ELF-1 (cell line): ENCODE measurements around the gene ZC3H4.
"Not testable (repeated sequence)": the region's sequence is repeated elsewhere in the genome, so short reads cannot be mapped to it uniquely, and the experiment has no call there.

Source experiments
- DNase-seq: peaks from one replicate; pipeline ENCODE4 v3.0.0-alpha.2; 2016; ENCODE audit warnings: low read depth, low spot score

ZC3H4 gene

GRCh38 chr19:47084879-47085439, 28.6 kb downstream of the ZC3H4 start:
- no peak for DNase-seq

- DNase-seq: no peak
Measured at GRCh38 chr19:47082493-47082892, 31.1 kb downstream of the ZC3H4 start.

GRCh38 chr19:47081095-47081494, 32.5 kb downstream of the ZC3H4 start:
- peak; percentile 67 for DNase-seq

GRCh38 chr19:47078351-47078750, 35.2 kb downstream of the ZC3H4 start:
- DNase-seq: not testable (repeated sequence)

- no peak for DNase-seq
Measured at GRCh38 chr19:47075941-47076340, 37.6 kb downstream of the ZC3H4 start.

- DNase-seq: no peak
Measured at GRCh38 chr19:47075179-47075810, 38.3 kb downstream of the ZC3H4 start.

GRCh38 chr19:47074621-47075020, 39.0 kb downstream of the ZC3H4 start:
- DNase-seq: no peak

- DNase-seq: no peak
Measured at GRCh38 chr19:47073574-47073973, 40.0 kb downstream of the ZC3H4 start.

GRCh38 chr19:47072323-47072722, 41.3 kb downstream of the ZC3H4 start:
- DNase-seq: no peak

- no peak for DNase-seq
Measured at GRCh38 chr19:47071731-47072130, 41.8 kb downstream of the ZC3H4 start.

- no peak for DNase-seq
Measured at GRCh38 chr19:47070756-47071155, 42.8 kb downstream of the ZC3H4 start.

- no peak for DNase-seq
Measured at GRCh38 chr19:47069795-47070194, 43.8 kb downstream of the ZC3H4 start.

- no peak for DNase-seq
Measured at GRCh38 chr19:47068876-47069406, 44.6 kb downstream of the ZC3H4 start.

GRCh38 chr19:47068246-47068645, 45.3 kb downstream of the ZC3H4 start:
- DNase-seq: no peak

- DNase-seq: no peak
Measured at GRCh38 chr19:47067215-47067847, 46.2 kb downstream of the ZC3H4 start.

- no peak for DNase-seq
Measured at GRCh38 chr19:47066376-47067214, 47.0 kb downstream of the ZC3H4 start.

GRCh38 chr19:47065242-47065641, 48.3 kb downstream of the ZC3H4 start:
- DNase-seq: no peak

- DNase-seq: peak; percentile 35
Measured at GRCh38 chr19:47063874-47064273, 49.7 kb downstream of the ZC3H4 start.

- peak; percentile 96 for DNase-seq
Measured at GRCh38 chr19:47058621-47059022, 55.0 kb downstream of the ZC3H4 start.

GRCh38 chr19:47057328-47057727, 56.2 kb downstream of the ZC3H4 start:
- DNase-seq: peak; percentile 37

GRCh38 chr19:47056411-47056810, 57.2 kb downstream of the ZC3H4 start:
- DNase-seq: peak; percentile 40

- not testable (repeated sequence) for DNase-seq
Measured at GRCh38 chr19:47050562-47050961, 63.0 kb downstream of the ZC3H4 start.
